HG03103 (cell line): Measurements from ENCODE around the gene MAP2K2.
"Not testable (repeated sequence)": the region's sequence is repeated elsewhere in the genome, so short reads cannot be mapped to it uniquely, and the experiment has no call there.

Experiments used
- ATAC-seq: cut with Tn5 transposase; IDR thresholded peaks from one replicate; pipeline ENCODE4 v1.9.1; 2021; ENCODE audit warnings: low read depth; ENCODE audit not compliant: unreplicated experiment

Gene MAP2K2

GRCh38 chr19:4123615-4124568 is at the start of gene MAP2K2:
TSS of gene MAP2K2 (minus strand) at chr19:4124122. CDS start at chr19:4123875, 247 bp downstream.
- peak; percentile 85 for ATAC-seq

GRCh38 chr19:4172861-4173473 is 49.0 kb upstream of the MAP2K2 start:
- no peak for ATAC-seq

- ATAC-seq, result no peak
Measured at GRCh38 chr19:4171676-4172075, 47.8 kb upstream of the MAP2K2 start.

- ATAC-seq, result no peak
Measured at GRCh38 chr19:4164262-4164661, 40.3 kb upstream of the MAP2K2 start.

GRCh38 chr19:4161415-4162077 is 37.6 kb upstream of the MAP2K2 start:
- ATAC-seq, result no peak

- not testable (repeated sequence) for ATAC-seq
Measured at GRCh38 chr19:4157971-4158370, 34.0 kb upstream of the MAP2K2 start.

- ATAC-seq, result no peak
Measured at GRCh38 chr19:4157164-4157563, 33.2 kb upstream of the MAP2K2 start.

- ATAC-seq, result no peak
Measured at GRCh38 chr19:4154571-4155312, 30.8 kb upstream of the MAP2K2 start.

- ATAC-seq, result no peak
Measured at GRCh38 chr19:4152241-4152998, 28.5 kb upstream of the MAP2K2 start.

GRCh38 chr19:4151623-4152022 is 27.7 kb upstream of the MAP2K2 start:
- ATAC-seq, result no peak

- no peak for ATAC-seq
Measured at GRCh38 chr19:4149518-4150288, 25.8 kb upstream of the MAP2K2 start.

- ATAC-seq, result no peak
Measured at GRCh38 chr19:4144666-4145249, 20.8 kb upstream of the MAP2K2 start.

GRCh38 chr19:4142916-4143315 is 19.0 kb upstream of the MAP2K2 start:
- not testable (repeated sequence) for ATAC-seq

- no peak for ATAC-seq
Measured at GRCh38 chr19:4140237-4140711, 16.4 kb upstream of the MAP2K2 start.

GRCh38 chr19:4139614-4140236 is 15.8 kb upstream of the MAP2K2 start:
- no peak for ATAC-seq

- no peak for ATAC-seq
Measured at GRCh38 chr19:4138445-4138844, 14.5 kb upstream of the MAP2K2 start.

GRCh38 chr19:4136680-4137088 is 12.8 kb upstream of the MAP2K2 start:
- no peak for ATAC-seq

GRCh38 chr19:4135386-4135785 is 11.5 kb upstream of the MAP2K2 start:
- not testable (repeated sequence) for ATAC-seq
